ENCODE data around the gene ZNF423. TPM values are rescaled to one million over a fixed set of nuclear protein-coding genes. Genes with fewer than 3 reads are reported as not detected.

ZNF423 gene
- total RNA-seq, 1 donor from 2014 or later, result 10.7 TPM

DNA sequence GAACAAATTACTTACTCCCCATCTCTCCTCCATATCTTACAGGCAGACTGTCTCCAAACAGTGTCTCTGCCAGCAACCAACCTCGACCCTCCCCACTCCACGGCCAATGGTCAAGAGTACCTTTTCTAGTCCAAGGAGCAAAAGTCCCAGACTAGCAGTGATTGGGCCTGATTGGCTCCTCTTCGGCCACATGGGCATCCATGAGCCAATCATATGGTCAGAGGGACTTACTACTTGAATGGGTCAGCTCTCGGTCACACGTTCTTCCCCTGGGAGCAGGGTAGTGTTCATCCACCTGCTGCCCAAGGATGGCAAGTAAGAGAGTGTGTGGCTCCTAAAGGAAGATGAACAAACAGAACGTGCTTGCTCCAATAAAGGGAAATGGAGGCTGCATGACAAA lies 397.7 kb downstream of the ZNF423 start:
- TF ChIP-seq, protein P1, sequence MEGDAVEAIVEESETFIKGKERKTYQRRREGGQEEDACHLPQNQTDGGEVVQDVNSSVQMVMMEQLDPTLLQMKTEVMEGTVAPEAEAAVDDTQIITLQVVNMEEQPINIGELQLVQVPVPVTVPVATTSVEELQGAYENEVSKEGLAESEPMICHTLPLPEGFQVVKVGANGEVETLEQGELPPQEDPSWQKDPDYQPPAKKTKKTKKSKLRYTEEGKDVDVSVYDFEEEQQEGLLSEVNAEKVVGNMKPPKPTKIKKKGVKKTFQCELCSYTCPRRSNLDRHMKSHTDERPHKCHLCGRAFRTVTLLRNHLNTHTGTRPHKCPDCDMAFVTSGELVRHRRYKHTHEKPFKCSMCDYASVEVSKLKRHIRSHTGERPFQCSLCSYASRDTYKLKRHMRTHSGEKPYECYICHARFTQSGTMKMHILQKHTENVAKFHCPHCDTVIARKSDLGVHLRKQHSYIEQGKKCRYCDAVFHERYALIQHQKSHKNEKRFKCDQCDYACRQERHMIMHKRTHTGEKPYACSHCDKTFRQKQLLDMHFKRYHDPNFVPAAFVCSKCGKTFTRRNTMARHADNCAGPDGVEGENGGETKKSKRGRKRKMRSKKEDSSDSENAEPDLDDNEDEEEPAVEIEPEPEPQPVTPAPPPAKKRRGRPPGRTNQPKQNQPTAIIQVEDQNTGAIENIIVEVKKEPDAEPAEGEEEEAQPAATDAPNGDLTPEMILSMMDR (IDR thresholded peaks at IDR 0.05), result no peak
- Histone ChIP-seq H3K36me3 (no peaks in the 10 kb centered on the region), H3K27ac (no peak overlapping the region), H3K4me1 (no peaks in the 10 kb centered on the region), H3K4me3 (no peak overlapping the region), H3K27me3 (ENCODE audit: low read depth) (no peaks in the 10 kb centered on the region), H3K9me3 (no peaks in the 10 kb centered on the region)
- intact Hi-C loops (cut with DNase I), result no loop called here
- DNase-seq (no peak), ATAC-seq (no peak)

DNA sequence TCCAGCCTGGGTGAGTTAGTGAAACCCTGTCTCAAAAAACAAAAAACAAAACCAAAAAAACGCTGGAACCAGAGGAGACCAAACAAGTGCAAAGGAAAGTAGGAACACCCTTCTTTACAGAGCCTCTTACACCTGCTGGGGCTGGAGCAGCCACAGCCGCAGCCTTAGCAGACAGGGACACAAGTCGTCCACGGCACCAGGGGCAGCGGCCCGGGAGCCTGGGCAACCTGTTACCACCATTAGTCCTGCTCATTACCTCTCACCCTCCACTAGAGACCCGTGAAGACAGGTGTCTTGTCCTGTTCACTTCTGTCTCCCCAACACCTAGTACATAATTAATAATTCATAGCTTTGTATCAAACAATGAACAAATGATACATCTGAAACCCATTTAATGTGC lies 398.7 kb downstream of the ZNF423 start:
- no peak for DNase-seq
- TF ChIP-seq, protein P1 (IDR thresholded peaks at IDR 0.05), result no peak
- no peak overlapping the region for H3K27ac ChIP-seq

DNA sequence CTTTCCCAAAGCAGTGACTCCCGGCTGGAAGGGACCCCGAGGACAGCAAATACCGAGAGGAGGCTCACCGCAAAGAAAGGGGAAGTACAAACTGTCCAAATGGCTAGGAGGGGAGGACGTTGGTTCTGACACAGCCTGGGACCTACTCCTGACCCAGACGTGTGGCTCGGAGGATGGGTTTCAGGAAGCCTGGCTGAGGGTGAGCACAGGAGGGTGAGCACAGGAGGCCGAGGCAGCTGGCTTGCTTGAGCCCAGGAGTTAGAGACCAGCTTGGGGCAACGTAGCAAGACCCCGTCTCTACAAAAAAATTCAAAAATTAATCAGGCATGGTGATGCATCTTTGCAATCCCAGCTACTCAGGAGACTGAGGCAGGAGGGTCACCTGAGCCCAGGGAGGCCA lies 399.1 kb downstream of the ZNF423 start:
- TF ChIP-seq, protein P1 (IDR thresholded peaks at IDR 0.05), result no peak

More for the DNA sequence above, 398.7 kb downstream of the ZNF423 start:
- Histone ChIP-seq H3K9me3 (no peaks in the 10 kb centered on the region), H3K36me3 (no peaks in the 10 kb centered on the region), H3K4me3 (no peak overlapping the region), H3K27me3 (ENCODE audit: low read depth) (no peaks in the 10 kb centered on the region), H3K4me1 (no peaks in the 10 kb centered on the region)
- ATAC-seq, result no peak
- intact Hi-C loops (cut with DNase I), result no loop called here

DNA sequence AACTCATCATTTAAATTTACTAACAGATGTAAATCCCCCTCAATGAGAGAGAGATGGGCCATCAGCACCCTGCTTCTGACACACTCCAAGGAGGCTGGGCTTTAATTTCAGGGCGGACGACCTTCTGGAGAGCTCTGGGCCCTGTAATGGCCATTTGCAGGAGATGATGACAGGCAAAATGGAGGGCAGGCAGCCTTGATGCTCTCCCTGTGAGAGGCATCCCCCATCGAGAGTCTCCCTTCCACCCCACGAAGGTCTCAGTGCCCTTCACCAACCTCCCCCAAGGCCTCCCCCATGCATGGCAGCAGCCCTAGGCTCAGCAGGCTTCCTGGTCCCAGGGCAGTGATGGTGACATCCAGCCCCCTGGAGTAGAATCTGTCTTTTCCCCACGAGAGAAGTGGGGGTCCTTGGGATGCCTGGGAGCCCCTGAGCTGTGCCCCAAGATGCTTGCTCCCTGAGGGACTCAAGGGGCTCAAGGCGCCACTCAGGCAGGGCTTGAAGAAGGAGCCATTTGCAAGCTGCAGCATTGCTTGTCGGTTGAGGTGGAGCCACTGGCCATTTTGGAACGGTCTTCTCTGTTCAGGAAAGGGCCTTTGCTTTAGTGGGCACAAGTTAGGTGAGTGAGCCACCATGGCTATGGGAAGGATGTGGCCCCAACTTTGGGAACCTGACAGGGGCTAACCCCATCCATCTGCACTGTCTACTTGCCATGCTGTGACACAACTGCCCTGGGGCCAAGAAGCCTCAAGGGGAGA lies 399.7 kb downstream of the ZNF423 start:
- no peak overlapping the region for H3K27ac ChIP-seq
- H3K27me3 ChIP-seq (ENCODE audit: low read depth), result no peaks in the 10 kb centered on the region
- no peak overlapping the region for H3K4me3 ChIP-seq
- no peaks in the 10 kb centered on the region for H3K36me3 ChIP-seq
- no peak for ATAC-seq
- no peaks in the 10 kb centered on the region for H3K9me3 ChIP-seq
- TF ChIP-seq, protein P1 (IDR thresholded peaks at IDR 0.05), result no peak
- intact Hi-C loops (cut with DNase I), result no loop called here
- no peak for DNase-seq
- H3K4me1 ChIP-seq, result no peaks in the 10 kb centered on the region

More for the DNA sequence above, 399.1 kb downstream of the ZNF423 start:
- Histone ChIP-seq H3K27me3 (ENCODE audit: low read depth) (no peaks in the 10 kb centered on the region), H3K36me3 (no peaks in the 10 kb centered on the region), H3K4me3 (no peak overlapping the region), H3K27ac (no peak overlapping the region), H3K9me3 (no peaks in the 10 kb centered on the region), H3K4me1 (no peaks in the 10 kb centered on the region)
- DNase-seq, result no peak
- intact Hi-C loops (cut with DNase I), result no loop called here
- ATAC-seq, result no peak

DNA sequence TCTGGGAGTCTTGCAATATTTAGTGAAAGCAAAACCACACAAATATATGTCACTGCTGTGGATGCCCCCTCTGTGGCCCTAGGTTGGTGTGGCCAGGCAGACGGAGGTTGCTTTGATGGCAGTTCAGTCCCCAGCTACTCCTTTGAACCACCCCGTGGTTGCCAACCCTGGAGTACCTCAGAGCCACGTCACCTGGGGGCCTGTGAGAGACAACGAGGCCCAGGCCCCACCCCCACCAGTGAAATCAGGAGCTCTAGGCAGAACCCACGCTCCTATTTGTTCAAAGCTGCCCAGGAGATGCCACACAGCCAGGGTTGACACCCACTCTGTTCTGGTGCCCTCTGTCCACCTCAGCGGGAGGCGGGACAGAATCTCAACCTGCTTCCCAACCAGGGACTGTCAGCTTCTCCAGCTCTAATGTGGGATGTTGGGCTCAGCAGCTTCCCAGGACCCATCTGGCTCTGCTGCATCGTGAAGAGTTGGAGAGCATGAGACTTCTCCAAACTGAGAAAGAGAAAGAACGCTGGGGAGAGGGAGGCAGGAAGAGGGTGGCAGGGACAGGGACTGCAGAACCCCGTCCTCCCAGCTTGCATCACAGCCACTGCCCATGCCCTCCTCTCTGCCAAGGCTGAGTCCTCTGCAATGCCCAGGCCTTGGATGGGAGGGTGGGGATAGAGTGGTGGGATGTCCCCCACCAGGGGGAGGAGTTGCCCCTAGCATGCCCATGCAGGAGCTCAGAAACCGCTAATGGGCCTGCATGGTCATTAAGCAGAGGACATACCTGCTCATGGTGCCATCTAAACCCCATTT lies 400.5 kb downstream of the ZNF423 start:
- no peak overlapping the region for H3K4me3 ChIP-seq
- DNase-seq (no peak), ATAC-seq (no peak)
- H3K36me3 ChIP-seq, result no peaks in the 10 kb centered on the region
- no peaks in the 10 kb centered on the region for H3K9me3 ChIP-seq
- TF ChIP-seq, protein P1 (IDR thresholded peaks at IDR 0.05), result no peak
- H3K27me3 ChIP-seq (ENCODE audit: low read depth), result no peaks in the 10 kb centered on the region
- intact Hi-C loops (cut with DNase I), result no loop called here
- H3K27ac ChIP-seq, result no peak overlapping the region
- no peaks in the 10 kb centered on the region for H3K4me1 ChIP-seq
